Measurements from ENCODE around the gene HIGD1A.

HIGD1A gene

DNA sequence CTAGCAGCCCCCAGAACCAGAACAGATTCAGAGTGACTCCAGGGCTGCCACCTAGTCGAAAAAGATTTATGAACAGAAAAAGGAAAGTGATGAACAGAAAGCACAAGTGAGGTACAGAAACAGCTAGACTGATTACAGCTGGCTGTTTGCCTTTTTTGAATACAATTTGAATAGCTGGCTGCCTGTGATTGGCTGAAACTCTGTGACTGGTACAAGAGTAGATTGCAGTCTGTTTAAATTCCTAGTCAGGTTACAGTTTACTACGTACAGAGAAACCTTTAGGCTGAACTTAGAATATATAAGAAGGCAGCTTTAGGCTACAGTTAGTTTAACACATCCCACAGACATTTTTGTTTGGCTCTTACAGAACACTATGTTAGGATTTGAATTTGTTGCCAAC, 41.3 kb downstream of the HIGD1A start:
- Histone ChIP-seq H3K36me3 (no peaks in the 10 kb centered on the region), H3K4me1 (no peaks in the 10 kb centered on the region), H3K4me2 (no peak overlapping the region), H3K4me3 (no peak overlapping the region), H3K9me3 (no peaks in the 10 kb centered on the region), H4K20me1 (no peaks in the 10 kb centered on the region), H3K27me3 (no peaks in the 10 kb centered on the region), H3K27ac (no peak overlapping the region), H3K9ac (no peak overlapping the region)
- TF ChIP-seq Cebpa-rat (IDR thresholded peaks at IDR 0.05), result no peak

DNA sequence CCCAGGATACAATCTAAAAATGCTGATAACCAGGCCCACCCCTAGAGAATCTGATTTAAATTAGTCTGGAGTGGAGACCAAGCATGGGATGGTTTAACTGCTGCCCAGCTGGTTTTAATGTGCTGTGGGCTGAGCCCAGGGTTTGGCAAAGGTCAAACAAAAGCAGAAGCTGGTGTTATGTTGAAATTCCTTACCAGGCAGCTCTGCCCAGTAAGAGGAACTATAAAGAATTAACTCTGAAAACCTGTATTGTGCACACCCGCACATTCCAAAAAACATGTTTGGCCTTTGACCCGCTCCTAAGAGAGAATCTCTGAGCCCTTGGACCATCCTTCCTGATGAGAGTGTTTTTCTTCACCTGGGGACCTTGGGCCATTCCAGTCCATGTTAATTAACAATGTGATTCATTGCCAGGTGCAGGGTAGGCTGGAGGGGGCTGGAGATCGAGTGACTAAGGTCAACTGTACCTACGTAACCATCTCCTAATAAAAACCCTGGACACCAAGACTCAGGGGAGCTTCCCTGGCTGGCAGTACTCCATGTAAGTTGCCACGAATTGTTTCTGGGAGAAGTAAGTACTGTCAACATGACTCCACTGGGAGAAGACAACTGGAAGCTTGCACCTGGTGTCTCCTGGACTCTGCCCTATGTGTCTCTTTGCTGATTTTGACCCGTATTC, 42.1 kb downstream of the HIGD1A start:
- no peak overlapping the region for H3K9ac ChIP-seq
- no peak overlapping the region for H3K27ac ChIP-seq
- H3K4me2 ChIP-seq, result no peak overlapping the region
- TF ChIP-seq Cebpa-rat (IDR thresholded peaks at IDR 0.05), result no peak
- no peaks in the 10 kb centered on the region for H4K20me1 ChIP-seq
- H3K36me3 ChIP-seq, result no peaks in the 10 kb centered on the region
- no peak overlapping the region for H3K4me3 ChIP-seq
- no peaks in the 10 kb centered on the region for H3K9me3 ChIP-seq
- no peaks in the 10 kb centered on the region for H3K27me3 ChIP-seq
- H3K4me1 ChIP-seq, result no peaks in the 10 kb centered on the region

GRCh38 chr3:42758126-42758525, 46.2 kb downstream of the HIGD1A start:
- Histone ChIP-seq H3K4me3 (no peak overlapping the region), H3K36me3 (no peaks in the 10 kb centered on the region), H3K27ac (no peak overlapping the region), H3K4me1 (no peaks in the 10 kb centered on the region), H3K9me3 (no peaks in the 10 kb centered on the region), H3K4me2 (no peak overlapping the region), H3K9ac (no peak overlapping the region), H4K20me1 (no peaks in the 10 kb centered on the region), H3K27me3 (no peaks in the 10 kb centered on the region)
- no peak for TF ChIP-seq Cebpa-rat (IDR thresholded peaks at IDR 0.05)

GRCh38 chr3:42756681-42757213, 47.5 kb downstream of the HIGD1A start:
- H3K4me2 ChIP-seq, result no peak overlapping the region
- no peaks in the 10 kb centered on the region for H3K9me3 ChIP-seq
- no peaks in the 10 kb centered on the region for H3K36me3 ChIP-seq
- TF ChIP-seq Cebpa-rat (IDR thresholded peaks at IDR 0.05), result no peak
- no peak overlapping the region for H3K27ac ChIP-seq
- no peak overlapping the region for H3K9ac ChIP-seq
- no peaks in the 10 kb centered on the region for H4K20me1 ChIP-seq
- no peaks in the 10 kb centered on the region for H3K27me3 ChIP-seq
- H3K4me3 ChIP-seq, result no peak overlapping the region
- H3K4me1 ChIP-seq, result no peaks in the 10 kb centered on the region

DNA sequence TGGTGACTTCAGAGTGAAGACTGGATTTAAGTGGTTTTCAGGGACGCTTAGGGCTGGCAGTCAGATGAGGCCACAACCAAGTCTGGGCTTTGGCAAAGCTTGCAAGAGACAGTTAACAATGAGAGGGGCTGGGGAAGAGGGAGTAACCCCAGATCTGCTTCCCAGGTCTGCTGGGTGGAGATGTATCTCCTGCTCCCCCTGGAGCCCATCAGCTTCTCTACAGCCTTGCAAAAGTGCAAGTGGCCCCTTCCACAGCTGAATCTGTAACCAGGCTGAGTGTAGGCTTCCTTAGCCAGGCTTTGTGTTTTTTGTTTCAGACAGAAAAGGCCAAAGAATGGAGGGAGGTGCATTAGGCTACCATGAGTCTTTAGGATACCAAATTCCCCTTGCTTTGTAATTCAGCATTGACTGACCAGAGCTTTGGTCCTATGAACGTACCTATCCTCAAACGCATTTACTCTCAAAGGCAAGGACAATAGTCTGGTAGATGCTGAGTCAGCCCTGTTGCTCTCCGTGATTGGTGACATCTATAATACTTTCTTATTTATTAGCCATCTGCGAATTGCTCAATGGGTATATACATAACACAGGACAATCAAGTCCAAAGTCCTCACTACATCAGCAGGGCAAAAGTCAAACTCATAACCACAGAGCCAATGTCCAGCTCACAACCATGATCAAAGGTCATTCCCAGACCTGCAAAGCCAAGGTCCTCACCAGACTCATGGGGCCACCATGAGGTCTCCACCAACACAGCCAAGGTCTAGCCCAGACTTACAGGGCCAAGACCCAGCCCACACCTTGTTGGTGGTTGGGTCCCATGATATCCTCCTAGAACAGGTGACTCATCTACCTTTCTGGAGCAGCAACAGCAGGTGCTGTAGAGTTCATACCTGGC, 48.4 kb downstream of the HIGD1A start:
- H3K36me3 ChIP-seq, result no peaks in the 10 kb centered on the region
- no peak overlapping the region for H3K27ac ChIP-seq
- no peak for TF ChIP-seq Cebpa-rat (IDR thresholded peaks at IDR 0.05)
- H3K27me3 ChIP-seq, result no peaks in the 10 kb centered on the region
- no peak overlapping the region for H3K9ac ChIP-seq
- no peak overlapping the region for H3K4me3 ChIP-seq
- H4K20me1 ChIP-seq, result no peaks in the 10 kb centered on the region
- no peaks in the 10 kb centered on the region for H3K9me3 ChIP-seq
- H3K4me1 ChIP-seq, result no peaks in the 10 kb centered on the region
- no peak overlapping the region for H3K4me2 ChIP-seq

DNA sequence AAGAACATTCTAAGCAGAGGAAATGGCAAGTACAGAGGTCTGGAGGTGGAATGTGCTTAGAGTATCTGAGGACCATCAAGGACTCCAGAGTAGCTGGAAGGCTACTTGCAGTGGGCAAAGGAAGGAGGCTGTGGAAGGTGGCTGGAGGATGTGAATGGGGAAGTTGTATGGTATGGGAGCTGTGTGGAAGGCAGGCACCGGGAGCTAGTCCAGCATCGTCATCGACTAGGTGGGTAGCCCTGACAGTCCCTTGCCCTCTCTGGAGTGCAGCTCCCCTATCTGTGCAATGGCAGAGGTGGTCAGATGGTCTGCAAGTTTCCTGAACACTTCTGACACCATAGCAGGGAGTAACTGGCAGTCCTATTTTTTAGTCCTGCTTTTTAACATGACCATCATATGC, 50.5 kb downstream of the HIGD1A start:
- no peak for TF ChIP-seq Cebpa-rat (IDR thresholded peaks at IDR 0.05)
- Histone ChIP-seq H3K27ac (no peak overlapping the region), H3K9ac (no peak overlapping the region), H4K20me1 (no peaks in the 10 kb centered on the region), H3K9me3 (no peaks in the 10 kb centered on the region), H3K4me1 (no peaks in the 10 kb centered on the region), H3K27me3 (no peaks in the 10 kb centered on the region), H3K4me3 (no peak overlapping the region), H3K36me3 (no peaks in the 10 kb centered on the region), H3K4me2 (no peak overlapping the region)

- Histone ChIP-seq H3K9ac (no peak overlapping the region), H3K27me3 (no peaks in the 10 kb centered on the region), H3K27ac (no peak overlapping the region), H3K4me1 (peaks cover 4% of the 10 kb centered on the region), H3K36me3 (no peaks in the 10 kb centered on the region), H3K4me2 (no peak overlapping the region), H3K4me3 (no peak overlapping the region), H3K9me3 (no peaks in the 10 kb centered on the region), H4K20me1 (no peaks in the 10 kb centered on the region)
- TF ChIP-seq Cebpa-rat (IDR thresholded peaks at IDR 0.05), result no peak
Observed at GRCh38 chr3:42752961-42753360, 51.3 kb downstream of the HIGD1A start.

DNA sequence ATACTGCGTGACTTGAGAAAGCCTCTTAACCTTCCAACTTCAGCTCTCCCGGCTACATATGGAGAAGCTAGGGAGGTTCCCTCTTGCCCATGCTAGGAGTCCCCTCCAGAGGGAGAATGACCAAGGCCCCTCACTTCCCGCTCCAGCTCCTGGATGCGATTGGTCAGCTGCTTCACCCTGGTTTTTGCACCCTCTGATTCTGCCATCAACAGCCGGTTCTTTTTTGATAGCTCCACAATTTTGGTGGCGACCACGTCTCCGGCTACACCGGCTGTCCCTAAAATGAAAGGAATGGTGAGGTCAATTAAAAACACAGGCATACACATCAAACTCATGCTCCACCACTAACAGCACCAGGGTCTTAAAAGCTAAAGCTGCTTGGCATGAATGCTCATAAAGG, 51.8 kb downstream of the HIGD1A start:
- H3K36me3 ChIP-seq, result no peaks in the 10 kb centered on the region
- no peak overlapping the region for H3K4me2 ChIP-seq
- TF ChIP-seq Cebpa-rat (IDR thresholded peaks at IDR 0.05), result no peak
- no peaks in the 10 kb centered on the region for H3K27me3 ChIP-seq
- no peak overlapping the region for H3K9ac ChIP-seq
- no peaks in the 10 kb centered on the region for H4K20me1 ChIP-seq
- no peak overlapping the region for H3K27ac ChIP-seq
- peaks cover 9% of the 10 kb centered on the region for H3K4me1 ChIP-seq
- H3K9me3 ChIP-seq, result no peaks in the 10 kb centered on the region
- H3K4me3 ChIP-seq, result no peak overlapping the region

DNA sequence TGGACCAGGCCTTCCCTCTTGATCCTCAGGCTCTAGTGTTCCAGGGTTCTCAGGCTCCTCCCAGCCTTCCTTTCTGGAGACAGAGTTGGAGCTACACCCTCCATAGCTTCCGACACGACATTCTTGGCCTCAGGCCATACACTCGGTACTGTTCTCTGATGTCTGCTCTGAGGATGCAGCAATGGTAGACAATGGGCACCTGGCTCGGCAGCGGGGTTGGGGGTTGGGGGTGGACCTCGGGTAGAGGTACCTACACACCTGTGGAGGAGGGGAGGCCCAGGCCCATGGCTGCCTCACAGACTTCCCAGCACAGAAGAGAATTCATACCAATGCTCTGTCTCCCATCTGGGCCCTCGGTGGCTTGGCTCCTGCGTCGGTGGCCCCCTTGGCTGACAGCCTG, 52.7 kb downstream of the HIGD1A start:
- Histone ChIP-seq H3K4me3 (no peak overlapping the region), H3K9me3 (no peaks in the 10 kb centered on the region), H3K4me1 (peaks cover 15% of the 10 kb centered on the region), H3K27me3 (no peaks in the 10 kb centered on the region), H3K27ac (no peak overlapping the region), H3K9ac (no peak overlapping the region), H4K20me1 (no peaks in the 10 kb centered on the region), H3K36me3 (no peaks in the 10 kb centered on the region), H3K4me2 (no peak overlapping the region)
- no peak for TF ChIP-seq Cebpa-rat (IDR thresholded peaks at IDR 0.05)

GRCh38 chr3:42750834-42751233, 53.5 kb downstream of the HIGD1A start:
- no peaks in the 10 kb centered on the region for H3K27me3 ChIP-seq
- no peak overlapping the region for H3K4me2 ChIP-seq
- no peak for TF ChIP-seq Cebpa-rat (IDR thresholded peaks at IDR 0.05)
- peaks cover 15% of the 10 kb centered on the region for H3K4me1 ChIP-seq
- H3K9ac ChIP-seq, result no peak overlapping the region
- no peak overlapping the region for H3K4me3 ChIP-seq
- H4K20me1 ChIP-seq, result no peaks in the 10 kb centered on the region
- no peaks in the 10 kb centered on the region for H3K9me3 ChIP-seq
- no peak overlapping the region for H3K27ac ChIP-seq
- H3K36me3 ChIP-seq, result no peaks in the 10 kb centered on the region

Measured in BLaER1 (cell line).